Activated CD4-positive, alpha-beta memory T cell treated with anti-CD3 and anti-CD28 coated beads, Interleukin-2, amount 10 ng/mL, durations not matched to agents 7 days and 5 days (primary cell): ENCODE measurements around the gene SYNC. TPM values are rescaled to one million over a fixed set of nuclear protein-coding genes. Genes with fewer than 3 reads are reported as not detected.
"Not testable (repeated sequence)": the region's sequence is repeated elsewhere in the genome, so short reads cannot be mapped to it uniquely, and the experiment has no call there.

Experiments
- CTCF ChIA-PET: fragments of 350-600 bp; sonication (Branson Sonifier 250); formaldehyde crosslinking; loops from one replicate; lab custom pipeline; 2021; ENCODE audit warnings: antibody characterized with exemption, inconsistent platforms; lab: Charles Lee
- POLR2A ChIA-PET: fragments of 350-600 bp; sonication (Branson Sonifier 250); formaldehyde crosslinking; loops from one replicate; lab custom pipeline; 2021; ENCODE audit warnings: antibody characterized with exemption; lab: Charles Lee
- DNase-seq: peaks from one replicate; pipeline ENCODE4 v3.0.0-alpha.2; 2020
- H3K27ac Mint-ChIP-seq: one replicate; pipeline ENCODE4 v1.8.0; 2021; ENCODE audit warnings: mild to moderate bottlenecking, mixed read lengths
- H3K27me3 Mint-ChIP-seq: one replicate; pipeline ENCODE4 v1.8.0; 2021; ENCODE audit warnings: mixed read lengths
- H3K36me3 Mint-ChIP-seq: one replicate; pipeline ENCODE4 v1.8.0; 2021; ENCODE audit warnings: low read depth, mixed read lengths
- H3K4me1 Mint-ChIP-seq: one replicate; pipeline ENCODE4 v1.8.0; 2021; ENCODE audit warnings: mixed read lengths
- H3K4me3 Mint-ChIP-seq: one replicate; pipeline ENCODE4 v1.8.0; 2021; ENCODE audit warnings: mild to moderate bottlenecking, mixed read lengths
- H3K9me3 Mint-ChIP-seq: one replicate; pipeline ENCODE4 v1.8.0; 2021; ENCODE audit warnings: mixed read lengths
- total RNA-seq, 2 experiments: library from RNA; stranded (reverse); gene quantifications; one replicate each; pipeline ENCODE4 v1.2.3, GENCODE V29; 2021

The SYNC gene
- total RNA-seq, 2 experiments from 2014 or later = not detected

DNA sequence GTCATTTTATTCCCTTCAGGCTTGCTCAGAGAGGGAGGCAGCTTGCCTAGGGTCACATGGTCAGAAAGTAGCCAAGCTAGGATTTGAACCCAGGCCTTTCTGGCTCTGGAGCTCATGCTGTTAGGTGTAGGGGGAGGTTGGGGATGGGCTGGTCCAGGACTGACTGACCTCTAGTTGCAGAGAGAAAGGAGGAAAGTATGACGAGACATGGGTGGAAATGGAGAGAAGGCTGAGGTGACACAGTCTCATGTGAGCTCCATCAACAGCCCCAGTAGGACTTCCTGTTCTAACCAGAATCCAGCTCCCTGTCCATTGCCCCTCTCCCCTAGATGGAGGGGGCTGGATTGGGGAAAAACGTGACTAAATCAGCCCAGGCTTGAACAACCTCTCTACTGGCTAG lies 15.5 kb upstream of the SYNC start:
- H3K4me3 Mint-ChIP-seq = no peak overlapping the region
- H3K4me1 Mint-ChIP-seq = peaks cover 13% of the 10 kb centered on the region
- CTCF ChIA-PET = no interaction called here
- H3K27me3 Mint-ChIP-seq = peaks cover 13% of the 10 kb centered on the region
- POLR2A ChIA-PET = interaction anchor here (2.7 kb wide), 1 partner anchor 13 kb away, joined by 7 read pairs; no protein-coding TSS in a partner anchor
- no peaks in the 10 kb centered on the region for H3K36me3 Mint-ChIP-seq
- no peak for DNase-seq
- no peak overlapping the region for H3K27ac Mint-ChIP-seq
- no peaks in the 10 kb centered on the region for H3K9me3 Mint-ChIP-seq

DNA sequence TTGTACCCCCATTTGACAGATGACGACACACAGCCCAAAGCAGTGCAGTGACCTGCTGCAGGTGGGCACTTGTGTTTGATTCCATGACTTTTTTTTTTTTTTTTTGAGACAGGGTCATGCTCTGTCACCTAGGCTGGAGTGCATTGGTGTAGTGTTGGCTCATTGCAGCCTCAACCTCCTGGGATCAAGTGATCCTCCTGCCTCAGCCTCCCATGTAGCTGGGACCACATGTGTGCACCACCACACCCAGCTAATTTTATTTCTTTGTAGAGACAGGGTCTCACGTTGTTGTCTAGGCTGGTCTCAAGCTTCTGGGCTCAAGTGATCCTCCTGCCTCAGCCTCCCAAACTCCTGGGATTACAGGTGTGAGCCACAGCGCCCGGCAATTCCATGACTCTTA lies 14.9 kb upstream of the SYNC start:
- H3K36me3 Mint-ChIP-seq = no peaks in the 10 kb centered on the region
- ChIA-PET CTCF (no interaction called here), POLR2A (interaction anchor here (2.7 kb wide), 1 partner anchor 12 kb away, joined by 7 read pairs; no protein-coding TSS in a partner anchor)
- H3K27me3 Mint-ChIP-seq = peaks cover 13% of the 10 kb centered on the region
- no peak overlapping the region for H3K4me3 Mint-ChIP-seq
- no peak overlapping the region for H3K27ac Mint-ChIP-seq
- no peaks in the 10 kb centered on the region for H3K9me3 Mint-ChIP-seq
- no peak for DNase-seq
- H3K4me1 Mint-ChIP-seq = peaks cover 13% of the 10 kb centered on the region

DNA sequence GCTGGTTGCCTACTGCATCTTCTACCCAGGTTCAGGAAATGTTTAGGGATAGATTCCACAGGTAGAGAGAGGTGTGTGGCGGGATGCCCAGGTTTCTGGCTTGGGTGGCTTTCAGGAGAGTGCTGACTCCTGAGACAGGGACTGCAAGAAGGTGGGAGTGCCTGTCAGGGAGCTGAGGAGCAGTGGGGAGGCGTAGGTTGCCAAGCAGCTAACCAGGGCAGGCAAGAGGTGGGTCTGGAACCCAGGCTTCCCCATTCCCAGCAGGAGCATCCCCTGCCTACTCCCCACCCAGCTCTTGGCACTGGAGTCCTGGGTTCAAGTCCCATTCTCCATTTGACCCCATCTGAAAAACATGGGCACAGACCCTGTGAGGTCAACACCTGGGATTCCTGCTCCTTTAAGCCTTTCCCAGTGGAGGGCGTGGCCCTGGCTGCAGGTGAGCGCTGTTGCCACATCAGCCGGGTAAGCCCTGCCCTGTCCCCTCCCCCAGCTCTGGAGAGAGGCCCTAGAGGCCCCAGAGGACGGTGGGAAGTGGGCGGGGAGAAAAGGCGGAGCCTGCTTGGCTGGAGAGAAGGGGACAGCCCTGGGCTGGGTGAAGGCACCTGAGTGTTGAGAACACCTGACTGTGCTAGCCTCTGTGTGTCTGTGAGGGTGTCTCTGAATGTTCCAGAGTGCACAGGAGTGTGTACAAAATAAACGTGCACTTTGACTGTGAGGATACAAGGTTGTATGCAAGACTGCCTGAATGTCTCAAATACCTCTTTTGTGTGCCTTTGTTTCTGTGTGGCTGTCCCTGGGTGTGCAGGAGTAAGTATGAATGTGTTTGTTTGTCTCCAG lies 14.0 kb upstream of the SYNC start:
- POLR2A ChIA-PET = interaction anchor here (0.6 to 2.7 kb wide), 3 partner anchors 11 to 28 kb away, joined by 3 to 7 read pairs (median 3); no protein-coding TSS in a partner anchor
- peak; percentile 73 for DNase-seq
- H3K4me3 Mint-ChIP-seq = no peak overlapping the region
- no peak overlapping the region for H3K27ac Mint-ChIP-seq
- no peaks in the 10 kb centered on the region for H3K36me3 Mint-ChIP-seq
- peaks cover 14% of the 10 kb centered on the region for H3K4me1 Mint-ChIP-seq
- H3K27me3 Mint-ChIP-seq = peaks cover 6% of the 10 kb centered on the region
- no peaks in the 10 kb centered on the region for H3K9me3 Mint-ChIP-seq
- CTCF ChIA-PET = interaction anchor here (0.5 to 1.0 kb wide), 2 partner anchors 44 to 66 kb away, joined by 3 to 4 read pairs; no protein-coding TSS in a partner anchor

DNA sequence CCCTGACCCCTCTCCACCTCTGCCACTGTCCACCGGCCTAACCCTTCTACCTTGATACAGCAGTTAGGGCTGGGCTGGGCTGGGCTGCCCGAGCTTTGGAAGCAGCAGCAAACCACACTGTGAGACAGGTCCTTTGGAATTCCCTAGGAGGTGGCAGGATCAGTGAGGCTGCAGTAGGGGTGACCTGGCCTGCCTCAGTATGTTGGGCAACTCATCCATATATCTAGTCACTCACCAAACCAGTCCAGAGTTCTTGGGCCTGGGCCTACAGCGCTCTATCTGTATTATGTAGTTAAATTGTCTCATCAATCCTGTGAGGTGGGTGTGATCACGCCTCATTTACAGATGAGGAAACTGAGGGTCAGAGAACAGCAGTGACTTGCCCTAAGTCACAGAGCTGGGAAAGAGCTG lies 13.3 kb upstream of the SYNC start:
- no peak for DNase-seq
- Mint-ChIP-seq H3K36me3 (no peaks in the 10 kb centered on the region), H3K27me3 (peaks cover 4% of the 10 kb centered on the region), H3K27ac (no peak overlapping the region), H3K9me3 (no peaks in the 10 kb centered on the region), H3K4me3 (no peak overlapping the region), H3K4me1 (peaks cover 14% of the 10 kb centered on the region)
- POLR2A ChIA-PET = interaction anchor here (0.6 to 2.7 kb wide), 3 partner anchors 10 to 27 kb away, joined by 3 to 7 read pairs (median 3); no protein-coding TSS in a partner anchor
- CTCF ChIA-PET = interaction anchor here (0.5 to 1.0 kb wide), 2 partner anchors 45 to 67 kb away, joined by 3 to 4 read pairs; no protein-coding TSS in a partner anchor

DNA sequence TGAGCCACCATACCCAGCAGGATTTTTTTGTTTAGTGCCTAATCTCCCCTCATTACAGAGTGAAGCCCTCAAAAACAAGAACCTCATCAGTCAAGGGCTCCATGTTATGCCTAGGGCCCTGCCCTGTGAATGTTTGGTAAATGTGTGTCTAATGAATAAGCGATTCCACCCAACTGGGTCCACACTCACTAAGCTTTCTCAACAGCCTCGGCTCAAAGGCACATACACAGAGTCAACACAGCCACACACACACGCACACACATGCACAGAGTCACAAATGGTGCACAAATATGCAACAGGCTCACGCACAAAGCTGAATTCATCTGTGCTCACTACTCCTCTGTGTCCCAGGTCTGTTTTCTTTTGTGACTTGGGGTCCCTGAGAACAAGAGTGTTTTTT lies 11.7 kb upstream of the SYNC start:
- ChIA-PET CTCF (interaction anchor here (1.0 to 5.6 kb wide), 2 partner anchors 60 to 94 kb away, joined by 3 to 157 read pairs; no protein-coding TSS in a partner anchor), POLR2A (interaction anchor here (1.0 kb wide), 1 partner anchor 63 kb away, joined by 4 read pairs; the partner anchor contains the start of gene RBBP4)
- peaks cover 14% of the 10 kb centered on the region for H3K4me1 Mint-ChIP-seq
- H3K36me3 Mint-ChIP-seq = no peaks in the 10 kb centered on the region
- H3K4me3 Mint-ChIP-seq = no peak overlapping the region
- no peak overlapping the region for H3K27ac Mint-ChIP-seq
- no peak for DNase-seq
- H3K9me3 Mint-ChIP-seq = no peaks in the 10 kb centered on the region
- H3K27me3 Mint-ChIP-seq = peaks cover 2% of the 10 kb centered on the region

DNA sequence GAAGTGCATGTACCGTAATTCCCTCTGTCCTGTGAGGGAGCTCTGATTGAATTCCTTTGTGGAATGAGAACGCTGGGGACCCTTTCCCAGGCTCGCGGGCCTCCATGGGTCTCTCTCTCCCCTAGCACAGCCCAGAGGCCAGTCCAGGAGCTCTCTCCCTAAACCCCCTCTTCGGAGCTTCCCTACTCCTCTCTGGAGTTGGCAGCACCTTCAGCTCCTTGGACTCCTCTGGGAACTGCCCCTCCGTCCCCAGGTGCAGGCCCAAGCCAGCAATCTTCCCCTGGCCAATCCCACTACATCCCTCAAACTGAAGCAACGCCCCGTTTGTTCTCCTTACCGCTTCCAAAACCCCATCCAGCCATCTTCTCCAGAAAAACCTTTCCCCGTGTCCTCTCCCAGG lies 10.5 kb upstream of the SYNC start:
- peaks cover 14% of the 10 kb centered on the region for H3K4me1 Mint-ChIP-seq
- no peak for DNase-seq
- H3K27ac Mint-ChIP-seq = no peak overlapping the region
- no peaks in the 10 kb centered on the region for H3K36me3 Mint-ChIP-seq
- H3K4me3 Mint-ChIP-seq = no peak overlapping the region
- CTCF ChIA-PET = interaction anchor here (0.7 to 5.6 kb wide), 43 partner anchors 8 to 379 kb away, joined by 3 to 157 read pairs (median 7); partner anchors contain the start of gene AZIN2
- POLR2A ChIA-PET = interaction anchor here (0.8 to 2.0 kb wide), 5 partner anchors 46 to 86 kb away, joined by 3 to 15 read pairs (median 3); no protein-coding TSS in a partner anchor
- H3K27me3 Mint-ChIP-seq = peaks cover 2% of the 10 kb centered on the region
- no peaks in the 10 kb centered on the region for H3K9me3 Mint-ChIP-seq

DNA sequence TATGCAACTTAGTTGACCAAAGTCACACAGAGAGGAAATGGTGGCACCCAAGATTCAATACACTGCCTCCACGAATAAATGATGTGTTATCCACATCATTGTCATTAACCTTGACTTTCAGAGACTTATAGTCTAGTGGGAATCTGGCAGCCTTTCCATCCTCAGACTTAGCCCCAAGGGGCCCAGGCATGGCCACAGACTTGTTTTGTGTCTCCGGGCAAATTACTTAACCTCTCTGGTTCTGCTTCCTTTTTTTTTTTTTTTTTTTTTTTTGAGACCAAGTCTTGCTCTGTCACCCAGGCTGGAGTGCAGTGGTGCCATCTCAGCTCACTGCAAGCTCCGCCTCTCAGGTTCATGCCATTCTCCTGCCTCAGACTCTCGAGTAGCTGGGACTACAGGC lies 8.7 kb upstream of the SYNC start:
- CTCF ChIA-PET = interaction anchor here (0.7 to 5.6 kb wide), 15 partner anchors 11 to 554 kb away, joined by 3 to 157 read pairs (median 9); no protein-coding TSS in a partner anchor
- H3K4me1 Mint-ChIP-seq, POLR2A ChIA-PET, H3K27ac Mint-ChIP-seq, H3K4me3 Mint-ChIP-seq, H3K9me3 Mint-ChIP-seq, DNase-seq, H3K36me3 Mint-ChIP-seq, H3K27me3 Mint-ChIP-seq: not testable (repeated sequence)

DNA sequence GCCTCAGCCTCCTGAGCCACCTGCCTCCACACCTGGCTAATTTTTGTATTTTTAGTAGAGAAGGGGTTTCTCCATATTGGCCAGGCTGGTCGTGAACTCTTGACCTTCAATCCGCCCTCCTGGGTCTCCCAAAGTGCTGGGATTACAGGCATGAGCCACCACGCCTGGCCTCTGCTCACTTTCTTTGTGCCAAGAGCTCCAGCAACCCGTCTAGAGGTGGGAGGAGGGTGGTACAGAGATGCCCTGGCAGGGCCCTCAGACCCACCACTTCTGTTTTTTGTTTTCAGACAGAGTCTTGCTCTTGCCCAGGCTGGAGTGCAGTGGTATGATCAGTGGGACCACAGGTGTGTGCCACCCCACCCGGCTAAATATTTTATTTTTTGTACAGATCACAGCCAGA lies 6.9 kb upstream of the SYNC start:
- Mint-ChIP-seq H3K9me3 (no peaks in the 10 kb centered on the region), H3K27ac (no peak overlapping the region), H3K27me3 (peaks cover 7% of the 10 kb centered on the region)

DNA sequence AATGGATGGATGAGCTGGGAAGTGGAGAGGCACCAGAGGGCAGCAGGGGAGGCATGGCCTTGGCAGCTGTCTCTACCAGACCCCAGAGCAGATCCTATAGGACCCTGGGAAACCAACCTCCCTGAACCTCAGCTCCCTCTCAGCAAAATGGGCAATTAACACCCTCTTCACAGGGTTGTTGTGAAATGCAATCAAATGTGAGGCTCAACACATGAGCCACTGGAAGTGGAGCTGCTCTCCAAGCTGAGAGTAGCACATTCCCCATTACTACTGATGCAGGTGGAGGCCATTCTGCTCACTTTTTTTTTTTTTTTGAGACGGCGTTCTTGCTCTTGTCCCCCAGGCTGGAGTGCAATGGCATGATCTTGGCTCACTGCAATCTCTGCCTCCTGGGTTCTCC lies 6.5 kb upstream of the SYNC start:
- H3K9me3 Mint-ChIP-seq = no peaks in the 10 kb centered on the region
- peaks cover 11% of the 10 kb centered on the region for H3K27me3 Mint-ChIP-seq
- peaks cover 6% of the 10 kb centered on the region for H3K4me1 Mint-ChIP-seq
- H3K4me3 Mint-ChIP-seq = no peak overlapping the region
- ChIA-PET CTCF (interaction anchor here (0.5 to 1.6 kb wide), 2 partner anchors 27 to 189 kb away, joined by 3 to 5 read pairs; no protein-coding TSS in a partner anchor), POLR2A (no interaction called here)
- H3K36me3 Mint-ChIP-seq = no peaks in the 10 kb centered on the region
- no peak for DNase-seq
- no peak overlapping the region for H3K27ac Mint-ChIP-seq

More for the DNA sequence above, 6.9 kb upstream of the SYNC start:
- Mint-ChIP-seq H3K36me3 (no peaks in the 10 kb centered on the region), H3K4me1 (peaks cover 6% of the 10 kb centered on the region), H3K4me3 (no peak overlapping the region)
- ChIA-PET POLR2A (no interaction called here), CTCF (interaction anchor here (0.5 to 5.6 kb wide), 3 partner anchors 27 to 189 kb away, joined by 3 to 157 read pairs (median 5); no protein-coding TSS in a partner anchor)
- DNase-seq = no peak

DNA sequence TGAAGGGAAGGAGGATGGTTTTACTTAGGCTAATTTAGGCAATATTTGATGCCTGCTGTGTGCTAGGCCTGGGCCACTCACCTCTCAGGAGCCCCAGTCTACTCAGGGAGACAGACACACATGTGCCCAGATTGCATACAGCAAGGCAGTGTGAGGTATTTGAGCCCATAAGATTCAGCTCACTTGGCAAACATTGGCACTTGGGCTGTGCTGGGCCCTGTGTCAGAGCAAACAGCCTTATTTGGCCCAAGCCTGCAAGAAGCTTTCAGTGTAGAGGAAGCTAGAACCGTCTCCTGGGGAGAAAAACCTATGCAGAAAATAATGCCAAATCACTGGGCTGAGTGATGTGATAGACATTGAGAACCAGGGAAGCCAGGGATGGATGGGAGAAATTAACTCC lies 3.9 kb upstream of the SYNC start:
- no peak for DNase-seq
- peaks cover 26% of the 10 kb centered on the region for H3K27me3 Mint-ChIP-seq
- peaks cover 11% of the 10 kb centered on the region for H3K4me1 Mint-ChIP-seq
- no peaks in the 10 kb centered on the region for H3K9me3 Mint-ChIP-seq
- H3K27ac Mint-ChIP-seq = no peak overlapping the region
- H3K4me3 Mint-ChIP-seq = no peak overlapping the region
- H3K36me3 Mint-ChIP-seq = no peaks in the 10 kb centered on the region
- ChIA-PET POLR2A (interaction anchor here (1.8 to 2.3 kb wide), 2 partner anchors 10 to 19 kb away, joined by 3 to 7 read pairs; no protein-coding TSS in a partner anchor), CTCF (interaction anchor here (0.8 to 2.5 kb wide), 3 partner anchors 22 to 81 kb away, joined by 3 to 13 read pairs (median 7); no protein-coding TSS in a partner anchor)

DNA sequence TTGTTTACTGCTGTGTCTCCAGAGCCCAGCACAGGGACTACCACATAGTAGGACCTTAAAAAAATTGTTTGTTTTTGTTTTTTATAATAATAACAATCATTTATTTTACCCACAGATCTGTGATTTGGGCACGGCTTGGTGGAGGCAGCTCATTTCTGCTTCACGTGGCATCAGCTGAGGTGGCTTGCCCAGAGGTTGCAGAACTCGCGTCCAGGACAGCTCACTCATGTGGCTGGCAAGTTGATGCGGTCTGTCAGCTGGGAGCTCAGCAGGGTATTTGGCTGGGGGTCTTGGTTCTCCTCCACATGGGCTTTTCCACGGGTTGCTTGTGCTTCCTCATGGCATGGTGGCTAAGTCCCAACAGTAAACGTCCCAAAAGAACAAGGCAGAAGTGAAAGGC lies 2.9 kb upstream of the SYNC start:
- Mint-ChIP-seq H3K36me3 (no peaks in the 10 kb centered on the region), H3K27ac (no peak overlapping the region), H3K9me3 (no peaks in the 10 kb centered on the region), H3K27me3 (peaks cover 30% of the 10 kb centered on the region), H3K4me3 (no peak overlapping the region), H3K4me1 (peaks cover 11% of the 10 kb centered on the region)
- ChIA-PET POLR2A (interaction anchor here (0.5 to 2.3 kb wide), 2 partner anchors 10 to 11 kb away, joined by 3 to 7 read pairs; no protein-coding TSS in a partner anchor), CTCF (interaction anchor here (2.5 kb wide), 1 partner anchor 68 kb away, joined by 13 read pairs; no protein-coding TSS in a partner anchor)
- DNase-seq = no peak

DNA sequence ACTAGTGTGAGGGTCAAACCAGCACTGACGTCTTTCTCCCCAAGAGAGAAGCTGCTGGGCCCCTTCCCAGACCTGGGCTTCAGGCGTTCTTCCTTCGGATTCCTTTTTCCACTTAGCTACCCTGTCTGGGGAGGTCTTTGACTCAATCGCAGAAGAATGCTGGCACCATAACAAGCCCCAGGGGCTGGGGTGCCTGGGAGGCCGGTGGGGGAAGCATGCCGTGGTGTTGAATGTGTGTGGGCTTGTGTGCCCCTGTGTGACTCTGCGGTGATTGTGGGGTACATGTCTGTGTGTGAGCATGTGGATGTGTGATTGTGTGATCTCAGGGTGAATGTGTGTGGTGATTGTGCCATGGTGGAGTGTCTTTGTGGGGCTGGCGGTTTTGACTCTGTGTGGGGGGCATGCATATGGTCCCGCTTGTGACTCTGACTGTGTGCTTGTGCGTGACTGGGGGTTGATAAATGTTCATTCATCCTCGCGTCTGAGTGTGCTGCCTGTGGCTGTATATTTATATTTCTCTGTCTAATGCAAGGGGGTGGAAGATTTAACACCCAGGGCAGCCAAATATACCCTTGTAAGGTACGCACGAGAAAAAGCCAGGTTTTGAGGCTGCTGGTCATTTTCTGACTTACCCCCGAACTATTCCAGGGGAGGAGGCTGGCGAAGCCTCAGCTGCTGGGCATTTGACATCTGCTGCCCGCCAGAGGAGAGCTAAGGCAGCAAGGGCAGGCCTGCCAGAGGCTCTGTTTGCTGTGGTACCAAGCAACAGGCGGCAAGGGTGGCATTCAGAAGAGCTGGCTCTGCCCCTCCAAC lies 1.1 kb upstream of the SYNC start:
- Mint-ChIP-seq H3K36me3 (no peaks in the 10 kb centered on the region), H3K9me3 (no peaks in the 10 kb centered on the region), H3K27ac (no peak overlapping the region), H3K4me1 (peaks cover 11% of the 10 kb centered on the region), H3K4me3 (peak overlapping the region; percentile 19), H3K27me3 (peaks cover 33% of the 10 kb centered on the region)
- POLR2A ChIA-PET = no interaction called here
- CTCF ChIA-PET = interaction anchor here (1.0 kb wide), 1 partner anchor 9 kb away, joined by 4 read pairs; no protein-coding TSS in a partner anchor
- DNase-seq = no peak
